ENCODE results near the gene TSPAN3. TPM values are rescaled to one million over a fixed set of nuclear protein-coding genes. Genes with fewer than 3 reads are reported as not detected.

The TSPAN3 gene
- total RNA-seq, 4 donors from 2014 or later = 229 to 361 (median 341) TPM

GRCh38 chr15:77027697-77028450 is 43.0 kb downstream of the TSPAN3 start:
- Histone ChIP-seq H3K27me3 (no peaks in the 10 kb centered on the region), H3K4me3 (peak overlapping the region; percentile 27 to 41 (median 32)), H3K4me1 (peaks cover 0 to 10% of the 10 kb centered on the region in 2 donors), H3K9me3 (no peaks in the 10 kb centered on the region), H3K36me3 (no peaks in the 10 kb centered on the region), H3K27ac (no peak overlapping the region)
- in situ Hi-C loops (cut with MboI; ENCODE audit: low sequenced_read_pairs in 4 of 4) (loop anchor here in 2 of 4 donors (10.0 kb wide), 2 partner anchors 77 to 517 kb away; no protein-coding TSS in a partner anchor), intact Hi-C loops (cut with DNase I; ENCODE audit: low total_unique reads) (loop anchor here (10.0 kb wide), 1 partner anchor 607 kb away; the partner anchor contains the start of gene LINGO1)
- ATAC-seq (no peak), DNase-seq (peak in 1 of 2 donors; percentile 20)
- TF ChIP-seq POLR2A (IDR thresholded peaks at IDR 0.05) (no peak), CTCF (IDR thresholded peaks at IDR 0.05 in 4 of 5, conservative IDR thresholded peaks at IDR 0.05 in 1 of 5) (no peak)

- Histone ChIP-seq H3K9me3 (no peaks in the 10 kb centered on the region), H3K4me3 (no peak overlapping the region), H3K36me3 (no peaks in the 10 kb centered on the region), H3K27ac (no peak overlapping the region), H3K27me3 (no peaks in the 10 kb centered on the region), H3K4me1 (peaks cover 0 to 10% of the 10 kb centered on the region in 2 donors)
- no peak for ATAC-seq
- TF ChIP-seq CTCF (IDR thresholded peaks at IDR 0.05 in 4 of 5, conservative IDR thresholded peaks at IDR 0.05 in 1 of 5) = no peak
- TF ChIP-seq POLR2A (IDR thresholded peaks at IDR 0.05) = no peak
- peak in 1 of 2 donors; percentile 10 for DNase-seq
- intact Hi-C loops (cut with DNase I; ENCODE audit: low total_unique reads) (loop anchor here (10.0 kb wide), 1 partner anchor 608 kb away; the partner anchor contains the start of gene LINGO1), in situ Hi-C loops (cut with MboI; ENCODE audit: low sequenced_read_pairs in 4 of 4) (loop anchor here in 2 of 4 donors (10.0 kb wide), 2 partner anchors 78 to 518 kb away; no protein-coding TSS in a partner anchor)
These were observed 43.7 kb downstream of the TSPAN3 start for GRCh38 chr15:77027111-77027696.

- no peak for TF ChIP-seq CTCF (IDR thresholded peaks at IDR 0.05 in 4 of 5, conservative IDR thresholded peaks at IDR 0.05 in 1 of 5)
- intact Hi-C loops (cut with DNase I; ENCODE audit: low total_unique reads) (loop anchor here (10.0 kb wide), 1 partner anchor 608 kb away; the partner anchor contains the start of gene LINGO1), in situ Hi-C loops (cut with MboI; ENCODE audit: low sequenced_read_pairs in 4 of 4) (loop anchor here in 2 of 4 donors (10.0 kb wide), 2 partner anchors 78 to 518 kb away; no protein-coding TSS in a partner anchor)
- Histone ChIP-seq H3K9me3 (no peaks in the 10 kb centered on the region), H3K4me3 (no peak overlapping the region), H3K4me1 (peaks cover 0 to 10% of the 10 kb centered on the region in 2 donors), H3K27ac (no peak overlapping the region), H3K27me3 (no peaks in the 10 kb centered on the region), H3K36me3 (no peaks in the 10 kb centered on the region)
- DNase-seq (peak in 1 of 2 donors; percentile 9), ATAC-seq (no peak)
These were observed 44.3 kb downstream of the TSPAN3 start for GRCh38 chr15:77026501-77027110.

GRCh38 chr15:77025941-77026411 is 44.9 kb downstream of the TSPAN3 start:
- no peak for TF ChIP-seq POLR2A (IDR thresholded peaks at IDR 0.05)
- no peak for TF ChIP-seq CTCF (IDR thresholded peaks at IDR 0.05 in 4 of 5, conservative IDR thresholded peaks at IDR 0.05 in 1 of 5)

More at GRCh38 chr15:77025941-77026411, 44.9 kb downstream of the TSPAN3 start:
- DNase-seq (peak in 1 of 2 donors; percentile 9), ATAC-seq (no peak)
- H3K27ac ChIP-seq = no peak overlapping the region
- no peaks in the 10 kb centered on the region for H3K36me3 ChIP-seq
- intact Hi-C loops (cut with DNase I; ENCODE audit: low total_unique reads) = loop anchor here (2.0 to 10.0 kb wide), 2 partner anchors 59 to 609 kb away; partner anchors contain the start of gene LINGO1
- no peaks in the 10 kb centered on the region for H3K27me3 ChIP-seq
- peaks cover 0 to 10% of the 10 kb centered on the region in 2 donors for H3K4me1 ChIP-seq
- no peak overlapping the region for H3K4me3 ChIP-seq
- no peaks in the 10 kb centered on the region for H3K9me3 ChIP-seq
- in situ Hi-C loops (cut with MboI; ENCODE audit: low sequenced_read_pairs in 4 of 4) = loop anchor here in 2 of 4 donors (10.0 kb wide), 2 partner anchors 79 to 519 kb away; no protein-coding TSS in a partner anchor

Data from gastrocnemius medialis (tissue), 4 donors.